ENCODE results near the gene D2HGDH.

DNA sequence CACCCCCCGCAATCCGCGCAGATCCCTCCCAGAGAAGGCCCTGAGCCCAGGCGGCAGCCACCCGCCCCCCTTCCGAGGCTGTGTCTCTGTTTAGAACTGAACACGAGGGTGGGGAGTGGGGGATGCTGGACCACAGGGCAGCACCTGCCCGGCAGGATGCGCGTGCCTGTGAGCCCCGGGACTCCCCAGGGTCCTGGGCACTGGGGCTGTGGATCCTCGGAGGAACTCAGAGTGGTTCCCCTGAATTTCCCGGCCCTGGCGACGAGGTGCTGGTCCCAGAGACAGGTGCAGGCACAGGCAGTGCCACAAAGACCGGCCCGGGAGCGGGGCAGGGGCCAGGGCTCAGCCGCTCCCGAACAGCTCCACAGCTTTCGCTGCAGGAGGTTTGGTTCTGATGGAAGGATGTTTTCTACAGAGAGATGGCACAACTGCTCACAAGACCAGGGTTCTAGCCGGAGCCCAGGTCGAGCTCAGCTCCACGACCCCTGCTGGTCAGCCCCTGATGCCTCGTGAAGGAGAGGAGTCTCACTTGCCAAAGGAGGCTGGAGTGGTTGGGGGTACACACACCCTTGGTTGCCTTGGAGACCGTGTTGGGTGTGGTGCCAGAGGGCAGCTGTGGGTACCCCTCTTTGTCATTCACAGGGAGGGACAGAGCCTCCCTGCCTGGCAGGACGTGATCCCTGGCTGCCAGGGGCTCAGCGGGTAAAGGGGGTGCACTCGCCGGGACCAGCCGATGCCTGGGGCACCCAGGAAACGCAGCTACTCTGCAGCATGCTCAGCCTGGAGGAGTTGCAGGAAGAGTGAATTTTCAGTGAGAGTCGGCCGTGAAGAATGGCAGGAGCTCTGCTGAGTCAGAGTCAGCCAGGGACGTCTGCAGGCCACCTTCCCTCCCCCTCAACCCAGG lies 70.1 kb downstream of the D2HGDH start:
- TF ChIP-seq, protein P1, sequence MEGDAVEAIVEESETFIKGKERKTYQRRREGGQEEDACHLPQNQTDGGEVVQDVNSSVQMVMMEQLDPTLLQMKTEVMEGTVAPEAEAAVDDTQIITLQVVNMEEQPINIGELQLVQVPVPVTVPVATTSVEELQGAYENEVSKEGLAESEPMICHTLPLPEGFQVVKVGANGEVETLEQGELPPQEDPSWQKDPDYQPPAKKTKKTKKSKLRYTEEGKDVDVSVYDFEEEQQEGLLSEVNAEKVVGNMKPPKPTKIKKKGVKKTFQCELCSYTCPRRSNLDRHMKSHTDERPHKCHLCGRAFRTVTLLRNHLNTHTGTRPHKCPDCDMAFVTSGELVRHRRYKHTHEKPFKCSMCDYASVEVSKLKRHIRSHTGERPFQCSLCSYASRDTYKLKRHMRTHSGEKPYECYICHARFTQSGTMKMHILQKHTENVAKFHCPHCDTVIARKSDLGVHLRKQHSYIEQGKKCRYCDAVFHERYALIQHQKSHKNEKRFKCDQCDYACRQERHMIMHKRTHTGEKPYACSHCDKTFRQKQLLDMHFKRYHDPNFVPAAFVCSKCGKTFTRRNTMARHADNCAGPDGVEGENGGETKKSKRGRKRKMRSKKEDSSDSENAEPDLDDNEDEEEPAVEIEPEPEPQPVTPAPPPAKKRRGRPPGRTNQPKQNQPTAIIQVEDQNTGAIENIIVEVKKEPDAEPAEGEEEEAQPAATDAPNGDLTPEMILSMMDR (IDR thresholded peaks at IDR 0.05; ENCODE audit: low read length), result no peak
- TF ChIP-seq EZH2 (optimal IDR thresholded peaks at IDR 0.05; ENCODE audit: low read depth, low read length), result no peak
